Hematopoietic multipotent progenitor cell treated with erythropoietin and hydrocortisone succinate and interleukin-3 and kit ligand, for 8 days (in vitro differentiated cells): Measurements from ENCODE around the gene ZCCHC14.
"Not testable (repeated sequence)": the region's sequence is repeated elsewhere in the genome, so short reads cannot be mapped to it uniquely, and the experiment has no call there.

Source experiments
- DNase-seq: peaks from one replicate; pipeline ENCODE4 v3.0.0-alpha.2; 2015

ZCCHC14 gene

GRCh38 chr16:87523605-87524004, 30.8 kb upstream of the ZCCHC14 start:
- DNase-seq = not testable (repeated sequence)

DNA sequence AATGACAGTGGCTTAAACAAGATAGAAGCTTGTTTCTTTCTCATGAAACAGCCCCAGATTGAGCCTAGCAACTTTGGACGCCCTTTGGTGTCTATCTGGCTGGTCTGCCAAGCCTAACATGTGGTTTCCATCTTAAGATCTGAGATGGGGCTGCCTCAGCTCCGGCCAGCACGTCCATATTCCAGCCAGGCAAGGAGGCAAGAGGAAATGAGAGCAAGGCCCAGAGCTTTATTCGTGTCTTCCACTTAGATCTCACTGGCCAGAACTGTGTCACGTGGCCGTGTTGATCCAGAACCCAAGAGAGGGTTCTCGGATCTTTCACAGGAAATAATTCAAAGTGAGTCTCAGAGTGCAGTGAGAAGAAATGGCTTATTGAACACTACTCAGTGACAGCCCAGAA, 28.9 kb upstream of the ZCCHC14 start:
- not testable (repeated sequence) for DNase-seq

DNA sequence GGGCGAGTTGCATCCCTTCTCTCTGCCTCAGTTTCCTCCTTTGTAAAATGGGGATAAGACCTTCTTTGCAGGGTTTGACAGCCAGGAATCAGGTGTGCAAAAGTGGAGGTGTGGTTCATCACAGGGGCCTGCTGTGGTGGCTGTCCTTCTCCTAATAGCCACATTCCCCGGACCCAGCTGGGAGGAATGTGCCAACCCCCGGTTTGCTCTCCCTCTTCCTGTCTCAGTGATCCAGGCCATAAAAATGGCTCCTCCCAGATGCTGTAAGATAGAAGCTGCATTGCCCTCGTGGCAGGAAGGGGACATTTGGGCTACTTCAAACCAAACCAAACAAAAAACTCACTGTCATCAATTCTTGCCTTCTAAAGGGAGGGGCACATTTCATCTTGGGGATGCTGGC, 26.3 kb upstream of the ZCCHC14 start:
- DNase-seq = not testable (repeated sequence)

DNA sequence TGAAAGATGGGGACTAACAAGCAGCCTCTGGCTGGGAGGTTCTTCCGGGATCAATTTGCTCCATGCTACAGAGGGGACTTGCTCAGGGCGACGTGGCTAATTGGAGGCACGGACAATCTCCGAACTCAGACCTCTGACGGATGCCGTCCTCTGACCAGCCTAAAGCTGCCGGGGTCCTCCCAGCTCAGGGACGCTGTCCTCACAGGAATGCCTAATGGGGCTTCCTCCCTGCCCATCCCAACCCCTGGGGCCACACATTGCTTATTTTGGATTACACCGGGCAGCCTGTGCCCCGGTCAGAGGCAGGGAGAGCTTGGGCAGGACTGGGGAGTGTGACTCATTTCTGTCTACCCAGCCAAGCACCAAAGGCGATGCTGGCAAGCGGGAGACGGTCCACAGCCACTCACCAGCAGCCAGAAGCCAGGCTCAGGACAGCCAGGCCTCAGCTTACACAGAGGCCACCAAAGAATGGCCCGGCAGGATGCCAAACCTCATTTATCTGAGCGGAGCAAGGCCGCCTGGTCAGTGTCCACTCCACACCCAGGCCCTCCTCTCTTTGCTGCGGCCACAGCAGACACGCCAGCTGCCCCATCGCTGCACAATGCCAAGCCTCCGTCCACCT, 25.7 kb upstream of the ZCCHC14 start:
- DNase-seq = not testable (repeated sequence)

DNA sequence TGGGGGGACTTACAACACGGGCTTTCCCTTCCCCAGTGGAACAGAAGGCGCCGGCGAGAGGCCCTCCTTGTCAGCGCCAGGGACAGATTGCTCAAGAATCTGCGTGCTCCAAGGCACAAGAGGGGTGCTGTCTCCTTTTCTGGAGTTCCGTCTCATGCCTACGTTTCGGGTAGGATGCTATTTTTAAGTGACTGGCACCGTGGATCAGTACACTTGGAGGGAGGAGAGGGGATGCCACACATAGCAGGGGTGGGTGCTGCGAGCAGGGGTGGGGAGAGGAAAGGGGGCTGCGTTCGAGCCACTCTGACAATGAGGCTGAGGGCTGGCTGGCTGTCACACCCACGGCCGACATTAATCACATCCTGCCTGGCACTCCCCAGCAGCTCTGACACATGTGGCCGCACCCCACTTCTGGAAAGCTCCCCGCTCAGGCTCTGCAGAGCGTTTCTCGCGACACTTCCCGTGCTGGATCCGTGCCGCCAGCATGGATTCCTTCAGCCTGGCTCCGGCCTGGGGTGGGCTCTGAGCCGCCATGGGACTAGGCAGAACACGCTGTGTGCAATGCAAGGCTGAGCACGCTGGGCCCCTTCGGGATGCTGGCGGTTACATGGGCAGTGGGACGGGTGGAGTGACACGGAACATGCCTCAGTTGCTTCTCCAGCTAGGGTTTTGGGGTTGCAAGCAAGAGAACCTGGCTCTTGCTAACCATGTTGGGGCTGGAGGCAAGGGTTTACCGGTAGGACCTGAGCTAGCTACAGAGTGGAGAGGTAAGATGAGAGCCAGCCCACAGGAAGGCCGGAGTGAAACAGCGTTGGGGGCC, 25.0 kb upstream of the ZCCHC14 start:
- DNase-seq = not testable (repeated sequence)

GRCh38 chr16:87516361-87516760, 23.5 kb upstream of the ZCCHC14 start:
- no peak for DNase-seq

DNA sequence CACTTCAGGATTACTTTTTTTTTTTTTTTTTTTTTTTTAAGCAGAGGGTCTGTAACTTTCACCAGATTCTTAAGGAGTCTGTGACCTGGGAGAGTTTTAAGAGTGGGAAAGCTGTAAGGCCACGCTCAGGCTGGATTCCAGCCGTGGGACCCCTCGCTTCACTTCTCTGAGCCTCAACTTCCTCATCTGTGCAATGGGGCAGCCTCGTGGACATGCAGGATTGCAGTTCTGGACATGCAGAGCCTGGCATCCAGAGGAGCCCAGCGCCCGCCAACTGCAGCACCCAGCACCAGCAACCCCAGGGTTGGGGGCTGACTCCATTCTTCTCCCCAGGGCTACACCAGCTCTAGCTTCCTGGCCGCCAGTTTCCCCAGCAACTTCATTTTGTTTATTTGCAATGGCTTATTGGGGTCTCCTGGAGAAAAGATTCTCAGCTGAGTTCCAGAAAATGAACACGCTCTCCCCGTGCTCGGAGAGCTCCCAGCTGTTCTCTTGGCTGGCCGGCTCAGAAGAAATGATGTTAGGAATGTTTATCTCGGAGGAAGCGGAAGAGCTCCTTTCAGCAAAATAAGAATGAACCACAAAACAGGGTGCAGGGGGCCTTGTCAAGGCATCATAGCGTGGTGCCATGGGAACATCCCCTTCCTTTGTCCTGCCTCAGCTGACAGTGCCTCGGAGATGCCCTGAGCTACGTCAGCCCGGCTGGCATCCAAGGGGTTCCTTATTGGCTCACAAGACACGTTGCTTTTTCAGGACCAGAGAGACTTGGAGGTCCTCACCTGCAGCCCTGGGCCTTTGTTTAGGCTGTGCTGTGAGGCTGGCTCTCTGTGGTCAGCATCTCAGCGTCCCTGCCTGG, 22.9 kb upstream of the ZCCHC14 start:
- DNase-seq = no peak

- DNase-seq = not testable (repeated sequence)
Measured at GRCh38 chr16:87509778-87510177, 17.0 kb upstream of the ZCCHC14 start.

GRCh38 chr16:87507351-87508069, 14.7 kb upstream of the ZCCHC14 start:
- no peak for DNase-seq

DNA sequence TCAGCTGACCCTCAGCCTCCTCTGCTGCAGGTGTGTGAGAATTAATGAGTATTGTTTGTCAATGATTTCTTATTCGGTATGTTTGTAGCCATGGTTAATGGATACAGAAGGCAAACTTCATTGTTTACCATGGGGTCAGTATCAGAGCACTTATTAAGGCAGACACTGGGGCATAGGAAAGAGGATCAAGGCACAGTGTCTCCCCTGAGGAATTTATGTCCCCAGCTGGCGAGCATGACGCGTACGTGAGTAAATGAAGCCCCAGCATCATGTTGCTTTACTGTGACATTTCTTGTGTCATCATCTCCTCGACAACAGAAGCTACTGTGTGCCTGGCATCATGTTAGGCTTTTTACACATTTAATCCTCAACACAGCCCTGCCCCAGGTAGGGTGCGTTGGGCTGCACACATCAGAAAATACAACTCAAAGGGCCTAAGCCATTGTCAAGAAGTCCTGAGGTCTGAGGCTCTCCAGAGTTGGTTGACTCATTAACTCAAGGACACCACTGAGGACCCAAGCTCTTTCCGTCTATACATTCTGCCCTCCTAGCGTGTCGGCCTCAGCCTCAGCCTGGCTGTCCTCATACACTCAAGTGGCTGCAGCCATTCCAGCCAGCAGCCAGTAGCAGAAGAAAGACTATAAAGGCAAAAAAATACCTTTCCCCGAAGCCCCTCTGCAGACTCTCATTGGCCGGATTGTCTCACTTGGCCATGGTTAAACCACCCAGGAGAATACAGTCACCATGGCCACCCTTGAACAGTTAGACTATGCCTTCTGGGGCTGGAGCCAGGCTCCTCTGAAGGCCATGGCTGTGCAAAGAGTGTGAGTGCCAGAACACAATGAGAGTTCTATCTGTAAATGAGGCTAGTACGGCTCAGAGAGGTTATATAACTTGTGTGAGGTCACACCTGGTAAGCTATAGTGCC, 13.9 kb upstream of the ZCCHC14 start:
- DNase-seq = no peak

DNA sequence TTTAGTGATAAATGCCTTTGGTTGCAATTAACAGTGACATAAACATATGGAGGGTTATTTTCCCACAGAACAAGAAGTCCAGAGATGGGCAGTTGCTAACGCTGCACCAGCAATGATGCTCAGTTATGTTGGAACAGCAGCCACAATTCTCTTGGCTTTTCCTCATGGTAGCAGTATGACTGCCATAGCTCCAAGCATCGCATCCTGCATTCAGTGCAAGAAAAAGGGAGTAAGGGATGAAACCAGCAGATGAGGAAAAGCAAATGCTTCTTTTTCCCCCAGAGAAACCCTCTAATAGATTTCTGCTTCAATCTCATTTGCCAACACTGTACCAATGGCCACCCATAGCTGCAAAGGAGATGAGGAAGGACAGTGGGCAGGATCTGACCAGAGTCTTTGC, 13.0 kb upstream of the ZCCHC14 start:
- DNase-seq = no peak

- not testable (repeated sequence) for DNase-seq
Measured at GRCh38 chr16:87503232-87503937, 10.6 kb upstream of the ZCCHC14 start.

GRCh38 chr16:87502308-87502969, 9.6 kb upstream of the ZCCHC14 start:
- no peak for DNase-seq

DNA sequence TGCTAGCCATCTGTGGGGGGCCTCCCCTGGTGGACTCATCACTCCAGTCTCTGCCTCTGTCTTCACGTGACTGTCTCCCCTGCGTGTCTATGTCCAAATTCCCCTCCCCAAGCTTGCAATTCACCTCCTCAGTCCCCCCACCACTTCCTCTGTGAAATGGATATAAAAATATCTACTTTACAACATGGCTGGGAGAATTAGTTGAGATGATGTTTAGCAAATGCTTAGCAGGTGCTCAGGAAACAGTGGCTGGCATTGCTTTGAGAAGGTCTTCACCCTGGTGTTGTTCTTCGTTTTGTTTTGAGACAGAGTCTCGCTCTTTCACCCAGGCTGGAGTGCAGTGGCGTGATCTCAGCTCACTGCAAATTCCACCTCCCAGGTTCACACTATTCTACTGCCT, 8.3 kb upstream of the ZCCHC14 start:
- DNase-seq = no peak

GRCh38 chr16:87499189-87499486, 6.3 kb upstream of the ZCCHC14 start:
- no peak for DNase-seq

GRCh38 chr16:87498324-87499188, 5.7 kb upstream of the ZCCHC14 start:
- no peak for DNase-seq

DNA sequence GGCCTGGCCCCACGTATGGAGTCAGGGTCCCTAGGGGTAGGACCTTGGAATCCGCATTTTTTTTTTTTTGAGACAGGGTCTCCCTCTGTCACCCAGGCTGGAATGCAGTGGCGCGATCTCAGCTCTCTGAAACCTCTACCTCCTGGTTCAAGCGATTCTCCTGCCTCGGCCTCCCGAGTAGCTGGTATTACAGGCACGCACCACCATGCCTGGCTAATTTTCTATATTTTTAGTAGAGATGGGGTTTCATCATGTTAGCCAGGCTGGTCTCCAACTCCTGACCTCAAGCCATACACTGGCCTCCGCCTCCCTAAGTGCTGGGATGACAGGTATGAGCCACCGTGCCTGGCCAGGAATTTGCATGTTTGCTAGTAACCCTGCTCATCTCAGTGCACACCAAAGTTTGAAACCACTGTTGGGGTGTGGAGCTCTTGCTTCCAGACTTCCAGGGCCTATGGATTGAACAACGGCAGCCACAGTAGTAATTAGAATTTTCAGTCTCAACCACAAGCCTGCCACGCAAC, 5.0 kb upstream of the ZCCHC14 start:
- not testable (repeated sequence) for DNase-seq

- not testable (repeated sequence) for DNase-seq
Measured at GRCh38 chr16:87497023-87497766, 4.4 kb upstream of the ZCCHC14 start.

- no peak for DNase-seq
Measured at GRCh38 chr16:87496447-87496801, 3.6 kb upstream of the ZCCHC14 start.
